HG03135 (cell line): ENCODE measurements around the gene NEFH.
"Not testable (repeated sequence)": the region's sequence is repeated elsewhere in the genome, so short reads cannot be mapped to it uniquely, and the experiment has no call there.

Source experiments
- ATAC-seq: cut with Tn5 transposase; IDR thresholded peaks from one replicate; pipeline ENCODE4 v1.9.1; 2021; ENCODE audit warnings: mild to moderate bottlenecking, moderate library complexity; ENCODE audit not compliant: unreplicated experiment

NEFH gene, protein sequence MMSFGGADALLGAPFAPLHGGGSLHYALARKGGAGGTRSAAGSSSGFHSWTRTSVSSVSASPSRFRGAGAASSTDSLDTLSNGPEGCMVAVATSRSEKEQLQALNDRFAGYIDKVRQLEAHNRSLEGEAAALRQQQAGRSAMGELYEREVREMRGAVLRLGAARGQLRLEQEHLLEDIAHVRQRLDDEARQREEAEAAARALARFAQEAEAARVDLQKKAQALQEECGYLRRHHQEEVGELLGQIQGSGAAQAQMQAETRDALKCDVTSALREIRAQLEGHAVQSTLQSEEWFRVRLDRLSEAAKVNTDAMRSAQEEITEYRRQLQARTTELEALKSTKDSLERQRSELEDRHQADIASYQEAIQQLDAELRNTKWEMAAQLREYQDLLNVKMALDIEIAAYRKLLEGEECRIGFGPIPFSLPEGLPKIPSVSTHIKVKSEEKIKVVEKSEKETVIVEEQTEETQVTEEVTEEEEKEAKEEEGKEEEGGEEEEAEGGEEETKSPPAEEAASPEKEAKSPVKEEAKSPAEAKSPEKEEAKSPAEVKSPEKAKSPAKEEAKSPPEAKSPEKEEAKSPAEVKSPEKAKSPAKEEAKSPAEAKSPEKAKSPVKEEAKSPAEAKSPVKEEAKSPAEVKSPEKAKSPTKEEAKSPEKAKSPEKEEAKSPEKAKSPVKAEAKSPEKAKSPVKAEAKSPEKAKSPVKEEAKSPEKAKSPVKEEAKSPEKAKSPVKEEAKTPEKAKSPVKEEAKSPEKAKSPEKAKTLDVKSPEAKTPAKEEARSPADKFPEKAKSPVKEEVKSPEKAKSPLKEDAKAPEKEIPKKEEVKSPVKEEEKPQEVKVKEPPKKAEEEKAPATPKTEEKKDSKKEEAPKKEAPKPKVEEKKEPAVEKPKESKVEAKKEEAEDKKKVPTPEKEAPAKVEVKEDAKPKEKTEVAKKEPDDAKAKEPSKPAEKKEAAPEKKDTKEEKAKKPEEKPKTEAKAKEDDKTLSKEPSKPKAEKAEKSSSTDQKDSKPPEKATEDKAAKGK

GRCh38 chr22:29479417-29480261 lies at the start of gene NEFH:
NEFH (plus strand) TSS chr22:29480218; CDS start chr22:29480263, 45 bp downstream.
- no peak for ATAC-seq

DNA sequence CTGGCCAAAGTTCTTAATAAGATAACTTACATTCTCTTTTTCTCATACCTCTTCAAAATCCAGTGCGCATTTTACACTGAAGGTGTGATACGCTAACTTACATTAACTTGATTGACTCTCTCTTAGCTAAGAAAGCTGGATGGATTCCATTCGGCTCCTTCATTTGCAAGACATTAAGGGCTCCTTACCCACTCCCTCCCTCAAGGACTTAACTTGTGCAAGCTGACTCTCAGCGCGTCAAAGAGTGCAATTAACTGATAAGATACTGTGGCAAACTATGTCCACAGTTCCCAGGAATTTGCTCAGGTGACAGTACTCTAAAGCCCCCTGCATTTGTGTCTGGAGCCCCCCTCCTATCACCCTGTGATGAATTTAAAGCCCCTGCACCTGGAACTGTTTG lies 48.0 kb upstream of the NEFH start:
- ATAC-seq = no peak

DNA sequence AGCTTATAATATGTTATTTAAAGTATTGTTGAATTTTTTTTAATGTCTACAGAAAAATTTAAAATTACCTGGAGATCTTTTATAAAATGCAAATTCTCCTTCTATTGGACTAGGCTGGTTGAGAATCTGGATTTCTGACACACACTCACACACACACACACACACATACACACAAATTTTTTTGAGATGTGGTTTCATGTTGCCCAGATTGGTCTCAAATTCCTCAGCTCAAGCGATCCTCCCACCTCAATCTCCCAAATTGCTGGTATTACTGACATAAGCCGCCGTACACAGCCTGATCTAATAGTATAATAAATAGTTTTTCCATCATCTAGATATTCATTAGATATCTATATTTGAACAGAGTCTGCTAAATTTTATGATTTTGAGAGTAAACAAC lies 46.2 kb upstream of the NEFH start:
- ATAC-seq = no peak

DNA sequence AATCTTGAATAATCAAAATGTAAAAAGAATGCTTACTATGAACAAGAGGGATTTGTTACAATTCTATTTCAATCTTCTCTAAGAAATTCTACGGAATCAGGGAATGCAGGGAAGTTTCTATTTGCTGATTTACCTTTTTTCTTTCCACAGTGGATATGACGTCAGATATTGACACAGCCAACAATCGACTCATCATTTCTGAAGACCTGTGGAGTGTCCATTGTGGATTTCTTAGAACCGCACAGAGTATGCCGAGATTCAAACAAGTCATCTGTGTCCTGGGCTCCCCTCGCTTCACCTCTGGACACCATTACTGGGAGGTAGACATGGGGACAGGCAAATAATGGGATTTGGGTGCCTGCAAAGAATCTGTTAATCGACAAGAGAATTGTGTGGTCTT lies 45.7 kb upstream of the NEFH start:
- no peak for ATAC-seq

DNA sequence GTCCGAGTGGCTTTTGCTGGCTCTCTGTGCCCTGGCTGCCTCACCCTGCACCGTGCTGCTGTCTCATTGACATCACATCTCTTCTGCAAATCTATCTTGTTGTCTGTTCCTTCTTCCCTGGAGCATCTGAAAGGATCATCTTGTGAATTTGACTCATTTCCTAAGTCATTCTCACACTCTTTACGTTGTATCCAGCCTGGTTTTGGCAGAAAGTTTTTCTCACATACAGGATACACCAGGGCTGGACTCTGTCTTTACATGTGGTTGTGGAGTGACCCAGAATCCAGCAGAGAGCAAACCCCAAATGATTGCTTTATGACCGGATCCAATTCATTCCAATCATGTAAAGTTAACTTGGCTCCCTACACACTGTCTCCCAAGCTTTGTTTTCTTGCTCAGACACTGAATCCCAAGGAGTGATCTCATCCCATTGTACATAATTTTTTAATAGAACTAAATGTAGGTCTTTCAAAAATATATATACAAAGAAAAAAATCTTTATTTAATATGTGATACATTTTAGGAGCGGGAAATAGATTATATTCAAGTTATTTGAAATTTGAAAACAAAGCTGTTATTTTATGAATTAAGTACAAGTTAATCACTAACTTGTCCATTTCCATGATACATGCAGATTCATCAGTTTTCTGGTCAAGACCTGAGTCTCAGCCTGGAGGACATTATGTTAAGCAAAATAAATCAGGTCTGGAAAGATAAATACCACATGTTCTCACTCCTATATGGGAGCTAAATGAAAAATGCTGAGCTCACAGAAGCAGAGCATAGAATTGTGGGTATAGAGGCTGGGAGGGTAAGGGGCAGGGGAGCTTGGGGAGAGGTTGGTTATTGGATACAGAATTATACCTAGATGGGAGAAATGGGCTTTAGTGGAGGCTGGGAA lies 44.5 kb upstream of the NEFH start:
- ATAC-seq = no peak

- ATAC-seq = not testable (repeated sequence)
These were observed 41.7 kb upstream of the NEFH start, which contains the start of gene RFPL1 for GRCh38 chr22:29438283-29438682. RFPL1 (plus strand) TSS chr22:29438583.

DNA sequence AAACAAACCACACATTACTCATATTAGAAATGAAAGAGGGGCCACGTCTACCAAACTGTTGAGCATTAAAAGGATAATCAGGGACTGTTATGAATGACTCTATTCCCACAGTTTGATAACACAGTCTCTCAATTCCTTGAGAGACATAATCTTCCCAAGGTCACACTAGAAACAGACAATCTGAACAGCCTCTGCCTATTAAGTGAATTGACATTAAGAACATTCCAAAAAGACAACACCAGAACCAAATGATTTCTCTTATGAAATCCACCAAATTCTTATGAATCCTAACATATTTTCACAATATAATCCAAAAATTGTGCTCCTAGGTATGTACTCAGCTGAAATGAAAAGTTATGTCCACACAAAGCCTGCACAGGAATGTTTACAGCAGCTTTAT lies 37.0 kb upstream of the NEFH start:
- no peak for ATAC-seq

DNA sequence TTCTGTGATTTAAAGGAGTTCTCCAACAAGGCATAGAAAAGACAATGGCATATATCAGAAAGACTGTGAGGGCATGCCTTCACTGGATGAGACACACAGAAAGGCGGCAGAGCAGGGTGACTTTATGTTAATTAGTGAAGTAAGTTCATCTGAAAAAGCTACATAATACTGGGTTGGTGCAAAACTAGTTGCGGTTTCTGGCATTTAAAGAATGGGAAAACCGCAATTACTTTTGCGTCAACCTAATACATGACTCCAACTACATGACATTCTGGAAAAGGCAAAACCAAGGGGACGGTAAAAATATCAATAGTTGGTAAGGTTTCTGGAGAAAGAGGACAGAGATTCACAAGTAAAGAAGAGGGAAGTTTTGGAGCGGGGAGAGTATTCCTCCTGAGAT lies 36.6 kb upstream of the NEFH start:
- ATAC-seq = no peak

DNA sequence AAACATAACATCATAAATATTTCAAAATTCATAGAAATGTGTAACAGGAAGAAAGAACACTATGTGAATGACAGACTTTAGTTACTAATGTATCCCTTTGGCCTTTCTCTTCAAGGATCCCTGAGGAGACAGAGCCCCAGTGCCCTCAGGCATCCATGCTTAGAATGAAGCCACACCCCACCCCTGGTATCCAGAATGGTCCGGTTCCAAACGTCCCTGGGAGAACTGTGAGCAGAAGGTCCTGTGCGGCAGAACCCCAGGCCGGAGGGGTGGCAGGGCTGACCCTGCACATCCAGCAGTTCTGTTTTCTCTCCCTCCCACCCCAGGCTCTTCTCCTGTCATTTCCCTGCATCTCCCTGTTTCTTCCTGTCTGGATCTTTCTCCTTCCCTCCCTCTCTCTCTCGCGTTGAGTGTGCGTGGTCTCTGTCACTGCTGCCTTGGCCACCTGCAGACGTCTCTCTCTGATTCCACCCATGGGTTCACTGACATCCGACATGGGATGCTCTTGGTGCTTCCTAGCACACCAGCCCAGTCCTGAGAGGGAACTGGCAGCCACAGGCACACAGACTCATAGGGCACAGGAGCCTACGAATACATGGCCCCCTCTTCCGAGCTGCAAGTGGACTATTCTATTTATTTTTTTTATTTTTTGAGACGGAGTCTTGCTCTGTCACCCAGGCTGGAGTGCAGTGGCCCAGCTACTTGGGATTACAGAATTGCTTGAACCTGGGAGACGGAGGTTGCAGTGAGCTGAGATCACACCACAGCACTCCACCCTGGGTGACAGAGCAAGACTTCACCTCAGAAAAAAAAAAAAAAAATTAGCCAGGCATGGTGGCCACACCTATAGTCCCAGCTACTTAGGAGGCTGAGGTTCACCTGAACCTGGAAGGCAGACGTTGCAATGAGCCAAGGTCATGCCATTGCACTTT lies 35.9 kb upstream of the NEFH start:
- ATAC-seq = no peak

DNA sequence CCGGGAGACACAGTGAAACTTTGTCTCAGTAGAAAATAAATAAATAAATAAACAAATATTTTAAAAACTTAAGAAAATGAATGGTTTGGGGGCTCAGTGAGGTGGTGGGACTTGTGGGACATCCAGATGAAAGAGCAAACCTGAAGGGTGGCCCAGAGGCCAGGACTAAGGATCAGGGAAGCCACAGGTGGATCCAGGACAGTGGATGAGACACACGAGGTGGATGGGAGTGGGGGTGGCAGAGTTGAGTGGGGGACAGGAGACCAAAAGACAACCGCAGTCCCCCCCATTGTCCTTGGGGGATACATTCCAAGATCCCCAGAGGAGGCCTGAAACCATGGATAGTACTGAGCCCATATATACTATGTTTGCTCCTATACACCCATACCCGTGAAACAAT lies 34.5 kb upstream of the NEFH start:
- ATAC-seq = no peak

DNA sequence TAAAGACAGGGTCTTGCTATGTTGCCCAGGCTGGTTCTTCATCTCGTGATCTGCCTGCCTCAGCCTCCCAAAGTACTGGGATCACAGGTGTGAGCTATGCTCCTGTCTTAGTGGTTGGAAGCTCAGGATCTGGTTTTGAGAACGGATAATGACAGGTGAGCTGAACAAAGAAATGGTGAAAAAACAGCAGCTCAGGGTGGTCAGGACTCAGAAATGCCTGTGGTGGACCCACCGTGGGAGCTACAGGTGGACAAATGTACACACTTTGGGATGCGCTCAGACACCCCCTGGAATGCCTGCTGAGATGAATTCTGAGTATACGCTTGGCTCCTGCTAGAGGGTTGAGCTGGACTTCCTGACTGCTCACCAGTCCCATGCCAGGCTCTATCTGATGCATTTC lies 32.1 kb upstream of the NEFH start:
- no peak for ATAC-seq

DNA sequence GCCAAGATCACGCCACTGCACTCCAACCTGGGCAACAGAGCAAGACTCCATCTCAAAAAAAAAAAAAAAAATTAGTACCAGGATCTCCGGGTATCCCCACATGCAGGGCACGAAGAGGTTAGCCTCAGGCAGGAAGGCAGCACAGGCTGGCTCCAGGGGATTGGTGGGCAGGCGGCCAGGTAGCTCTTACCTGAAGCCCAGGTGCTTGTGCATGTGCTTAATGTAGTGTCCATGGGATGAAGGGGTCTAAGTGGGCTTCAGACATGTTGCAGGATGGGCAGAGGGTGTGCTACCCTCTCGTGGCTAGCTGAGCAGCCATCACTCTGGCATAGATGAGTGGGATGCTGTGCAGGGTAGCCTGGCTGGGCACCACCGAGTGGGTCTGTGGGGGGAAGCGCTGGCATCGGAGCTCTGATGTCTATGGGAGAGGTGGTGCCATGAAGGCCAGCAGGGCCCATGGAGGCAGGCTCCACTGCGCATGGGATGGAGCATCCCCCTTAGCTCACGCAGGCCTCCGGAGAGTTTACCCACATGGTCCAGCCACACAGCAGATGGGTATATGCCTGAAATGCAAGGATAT lies 30.6 kb upstream of the NEFH start:
- ATAC-seq = no peak

DNA sequence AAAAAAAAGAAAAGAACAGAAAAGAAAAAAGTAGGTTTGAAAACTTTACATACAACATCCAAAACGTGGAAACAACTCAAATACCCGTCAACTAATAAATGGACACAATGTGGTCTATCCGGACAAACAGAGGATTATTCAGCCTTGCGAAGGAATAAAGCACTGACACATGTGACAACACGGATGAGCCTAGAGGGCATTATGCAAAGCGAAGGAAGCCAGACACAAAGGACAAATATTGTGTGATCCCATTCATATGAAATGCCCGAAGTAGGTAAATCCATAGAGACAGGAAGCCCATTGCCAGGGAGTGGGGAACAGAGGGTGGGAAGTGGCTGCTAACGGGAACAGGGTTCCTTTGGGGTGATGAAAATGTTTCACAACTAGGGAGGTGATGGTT lies 29.8 kb upstream of the NEFH start:
- no peak for ATAC-seq

DNA sequence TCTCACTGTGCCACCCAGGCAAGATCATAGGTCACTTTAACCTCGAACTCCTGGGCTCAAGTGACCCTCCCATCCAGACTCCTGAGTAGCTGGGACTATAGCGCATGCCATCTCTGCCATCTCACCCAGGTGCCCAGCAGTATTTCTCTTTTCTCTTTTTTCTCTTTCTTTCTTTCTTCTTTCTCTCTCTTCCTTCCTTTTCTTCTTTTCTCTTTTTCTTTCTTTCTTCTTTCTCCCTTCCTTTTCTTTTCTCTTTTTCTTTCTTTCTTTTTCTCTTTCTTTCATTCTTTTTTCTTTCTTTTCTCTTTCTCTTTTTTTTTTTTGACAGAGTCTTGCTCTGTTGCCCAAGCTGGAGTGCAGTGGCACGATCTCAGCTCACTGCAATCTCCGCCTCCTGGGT lies 28.2 kb upstream of the NEFH start:
- no peak for ATAC-seq

- no peak for ATAC-seq
These were observed 25.7 kb upstream of the NEFH start for GRCh38 chr22:29454276-29454675.

DNA sequence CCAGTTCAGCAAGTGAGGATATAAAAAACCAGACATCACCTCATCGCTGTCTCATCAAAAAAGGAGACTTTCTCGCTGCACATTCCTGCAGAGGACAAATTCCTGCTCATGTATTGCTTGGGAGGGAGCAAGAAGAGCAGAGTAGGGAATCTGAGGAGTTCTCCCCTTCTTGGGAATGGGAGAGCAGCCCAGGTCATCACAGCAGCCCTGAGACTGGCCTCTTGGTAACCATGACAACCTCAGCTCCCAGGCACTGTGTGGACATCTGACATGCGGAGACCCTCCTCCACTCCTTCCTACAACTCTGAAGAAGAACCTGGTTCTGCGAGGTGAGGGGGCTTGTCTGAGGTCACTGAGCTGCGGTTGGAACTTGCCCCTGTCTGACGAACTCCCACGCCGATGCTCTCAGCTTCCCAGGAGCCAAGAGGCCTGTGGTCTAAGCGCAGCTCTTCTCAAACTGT lies 23.8 kb upstream of the NEFH start:
- no peak for ATAC-seq

- ATAC-seq = no peak
These were observed 22.3 kb upstream of the NEFH start for GRCh38 chr22:29457730-29458129.

DNA sequence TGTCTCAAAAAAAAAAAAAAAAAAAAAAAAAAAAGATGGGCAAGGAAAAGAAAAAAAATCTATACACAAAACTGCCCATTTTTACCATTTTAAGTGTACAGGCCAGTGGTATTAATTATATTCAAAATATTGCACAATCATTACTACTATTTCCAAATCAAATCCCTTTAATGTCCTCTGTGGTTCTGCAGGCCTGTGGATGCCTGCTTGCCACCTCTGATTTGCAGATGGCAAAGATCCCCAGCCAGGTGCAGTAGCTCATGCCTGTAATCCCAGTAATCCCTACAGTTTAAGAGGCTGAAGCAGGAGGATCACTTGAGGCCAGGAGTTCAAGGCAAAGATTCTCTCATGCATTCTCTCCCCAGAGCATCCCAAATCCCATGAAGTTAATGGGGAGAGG lies 21.5 kb upstream of the NEFH start:
- no peak for ATAC-seq
